ENCODE measurements around the gene PCDH12. TPM values are rescaled to one million over a fixed set of nuclear protein-coding genes. Genes with fewer than 3 reads are reported as not detected.

PCDH12 gene
- polyA plus RNA-seq, 1 donor (not counting 4 experiments of a cell fraction or from before 2014, with no cell fraction given) = 0.01 TPM

DNA sequence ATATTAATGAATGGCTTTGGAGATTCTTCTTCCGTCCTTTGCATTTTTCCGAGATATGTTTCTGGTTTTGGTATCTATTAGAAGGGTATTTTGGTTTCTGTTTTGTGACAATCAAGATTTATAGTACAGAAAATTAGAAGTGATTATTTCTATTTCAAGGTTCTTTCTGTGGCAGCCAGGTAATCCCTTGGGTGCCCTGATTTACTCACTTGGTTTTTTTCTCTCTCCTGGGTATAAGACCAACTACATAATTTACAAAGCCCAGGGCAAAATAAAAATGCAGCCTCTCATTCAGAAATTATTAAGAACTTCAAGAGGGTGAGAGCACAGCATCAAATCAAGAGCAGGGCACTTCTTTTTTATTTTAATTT lies 8.9 kb upstream of the PCDH12 start:
- DNase-seq (ENCODE audit: low read depth, low spot score) = no peak
- FAIRE-seq = no peak
- no peak overlapping the region for H3K4me3 ChIP-seq (ENCODE audit: control insufficient read depth in 2 of 3, extremely low read depth in 1 of 3, insufficient read depth in 2 of 3, low read depth in 1 of 3, low read length in 3 of 3)
- H3K27ac ChIP-seq (ENCODE audit: control insufficient read depth, insufficient read depth, low read length) = no peak overlapping the region
- TF ChIP-seq EZH2 (IDR thresholded peaks at IDR 0.05; ENCODE audit: low read length) = no peak
- TF ChIP-seq, protein P1, sequence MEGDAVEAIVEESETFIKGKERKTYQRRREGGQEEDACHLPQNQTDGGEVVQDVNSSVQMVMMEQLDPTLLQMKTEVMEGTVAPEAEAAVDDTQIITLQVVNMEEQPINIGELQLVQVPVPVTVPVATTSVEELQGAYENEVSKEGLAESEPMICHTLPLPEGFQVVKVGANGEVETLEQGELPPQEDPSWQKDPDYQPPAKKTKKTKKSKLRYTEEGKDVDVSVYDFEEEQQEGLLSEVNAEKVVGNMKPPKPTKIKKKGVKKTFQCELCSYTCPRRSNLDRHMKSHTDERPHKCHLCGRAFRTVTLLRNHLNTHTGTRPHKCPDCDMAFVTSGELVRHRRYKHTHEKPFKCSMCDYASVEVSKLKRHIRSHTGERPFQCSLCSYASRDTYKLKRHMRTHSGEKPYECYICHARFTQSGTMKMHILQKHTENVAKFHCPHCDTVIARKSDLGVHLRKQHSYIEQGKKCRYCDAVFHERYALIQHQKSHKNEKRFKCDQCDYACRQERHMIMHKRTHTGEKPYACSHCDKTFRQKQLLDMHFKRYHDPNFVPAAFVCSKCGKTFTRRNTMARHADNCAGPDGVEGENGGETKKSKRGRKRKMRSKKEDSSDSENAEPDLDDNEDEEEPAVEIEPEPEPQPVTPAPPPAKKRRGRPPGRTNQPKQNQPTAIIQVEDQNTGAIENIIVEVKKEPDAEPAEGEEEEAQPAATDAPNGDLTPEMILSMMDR (optimal IDR thresholded peaks at IDR 0.05 in 1 of 3, IDR thresholded peaks at IDR 0.05 in 1 of 3, conservative IDR thresholded peaks at IDR 0.05 in 1 of 3; ENCODE audit: extremely low read depth in 1 of 3, insufficient read depth in 2 of 3, low read length in 3 of 3) = no peak
- dilution Hi-C loops (cut with MboI; ENCODE audit: extremely low pct_ligation_motif_present, low sequenced_read_pairs) = no loop called here
- H3K9me1 ChIP-seq (ENCODE audit: control insufficient read depth, extremely low read depth, insufficient read depth, low read length) = no peaks in the 10 kb centered on the region
- no peak overlapping the region for H3K4me2 ChIP-seq (ENCODE audit: control insufficient read depth, extremely low read depth, insufficient read depth, low read depth, low read length)
- no peaks in the 10 kb centered on the region for H4K20me1 ChIP-seq (ENCODE audit: control insufficient read depth, extremely low read depth, insufficient read depth, low read length)
- no peak overlapping the region for H3K9ac ChIP-seq (ENCODE audit: control insufficient read depth, extremely low read depth, insufficient read depth, low read length)
- H3K79me2 ChIP-seq (ENCODE audit: control insufficient read depth, insufficient read depth, low read length) = peaks cover 20% of the 10 kb centered on the region
- H2AFZ ChIP-seq (ENCODE audit: control insufficient read depth, low read length) = no peak overlapping the region
- H3K4me1 ChIP-seq (ENCODE audit: control insufficient read depth, extremely low read depth, insufficient read depth, low read length) = peaks cover 16% of the 10 kb centered on the region
- peaks cover 3% of the 10 kb centered on the region in 2 experiments for H3K36me3 ChIP-seq (ENCODE audit: control insufficient read depth in 2 of 2, extremely low read depth in 1 of 2, insufficient read depth in 2 of 2, low read length in 2 of 2)
- no peaks in the 10 kb centered on the region for H3K27me3 ChIP-seq (ENCODE audit: control insufficient read depth, extremely low read depth, insufficient read depth, low read length)
- no peaks in the 10 kb centered on the region for H3K9me3 ChIP-seq (ENCODE audit: control insufficient read depth, low read depth, low read length)

DNA sequence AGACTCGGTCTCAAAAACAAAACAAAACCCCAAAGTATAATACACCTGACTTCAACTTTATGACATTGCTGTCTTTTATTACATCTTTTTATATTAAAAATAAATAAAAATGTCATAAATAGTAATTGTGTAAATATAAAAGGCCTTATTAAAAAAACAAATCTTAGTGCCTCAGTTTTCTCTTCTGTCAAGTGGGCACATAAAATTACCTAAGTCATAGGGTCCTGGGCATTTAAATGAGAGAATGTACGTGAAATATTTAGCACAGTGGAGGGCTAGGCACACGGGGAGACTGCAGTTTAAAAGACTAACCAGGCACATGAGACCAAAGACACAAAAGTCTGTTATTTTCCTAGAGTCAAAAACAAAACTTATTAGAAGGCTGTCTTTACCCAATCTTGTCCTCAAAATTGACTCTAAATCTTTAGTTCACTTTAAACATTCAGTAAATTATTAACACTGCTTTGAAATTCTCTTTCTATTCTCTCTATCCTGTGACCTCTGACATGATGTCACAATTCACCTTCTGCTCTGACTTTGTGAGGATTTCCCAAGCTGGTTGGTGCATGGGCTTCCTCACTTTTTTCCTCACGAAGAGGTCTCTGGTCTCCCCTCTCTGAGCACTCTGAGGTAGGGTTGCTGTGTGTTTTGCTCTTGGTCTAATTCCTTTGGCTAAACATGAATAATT lies 8.4 kb upstream of the PCDH12 start:
- DNase-seq (ENCODE audit: low read depth, low spot score) (no peak), FAIRE-seq (no peak)
- no peaks in the 10 kb centered on the region for H3K9me3 ChIP-seq (ENCODE audit: control insufficient read depth, low read depth, low read length)
- H3K27me3 ChIP-seq (ENCODE audit: control insufficient read depth, extremely low read depth, insufficient read depth, low read length) = no peaks in the 10 kb centered on the region
- no peak overlapping the region for H3K27ac ChIP-seq (ENCODE audit: control insufficient read depth, insufficient read depth, low read length)
- no peak overlapping the region for H3K9ac ChIP-seq (ENCODE audit: control insufficient read depth, extremely low read depth, insufficient read depth, low read length)
- H4K20me1 ChIP-seq (ENCODE audit: control insufficient read depth, extremely low read depth, insufficient read depth, low read length) = no peaks in the 10 kb centered on the region
- H3K79me2 ChIP-seq (ENCODE audit: control insufficient read depth, insufficient read depth, low read length) = peaks cover 20% of the 10 kb centered on the region
- dilution Hi-C loops (cut with MboI; ENCODE audit: extremely low pct_ligation_motif_present, low sequenced_read_pairs) = no loop called here
- no peaks in the 10 kb centered on the region for H3K9me1 ChIP-seq (ENCODE audit: control insufficient read depth, extremely low read depth, insufficient read depth, low read length)
- no peak overlapping the region for H3K4me3 ChIP-seq (ENCODE audit: control insufficient read depth in 2 of 3, extremely low read depth in 1 of 3, insufficient read depth in 2 of 3, low read depth in 1 of 3, low read length in 3 of 3)
- H3K4me2 ChIP-seq (ENCODE audit: control insufficient read depth, extremely low read depth, insufficient read depth, low read depth, low read length) = no peak overlapping the region
- peaks cover 16% of the 10 kb centered on the region for H3K4me1 ChIP-seq (ENCODE audit: control insufficient read depth, extremely low read depth, insufficient read depth, low read length)
- TF ChIP-seq, protein P1 (optimal IDR thresholded peaks at IDR 0.05 in 1 of 3, IDR thresholded peaks at IDR 0.05 in 1 of 3, conservative IDR thresholded peaks at IDR 0.05 in 1 of 3; ENCODE audit: extremely low read depth in 1 of 3, insufficient read depth in 2 of 3, low read length in 3 of 3) = no peak
- TF ChIP-seq EZH2 (IDR thresholded peaks at IDR 0.05; ENCODE audit: low read length) = no peak
- H3K36me3 ChIP-seq (ENCODE audit: control insufficient read depth in 2 of 2, extremely low read depth in 1 of 2, insufficient read depth in 2 of 2, low read length in 2 of 2) = peaks cover 2 to 3% of the 10 kb centered on the region in 2 experiments
- no peak overlapping the region for H2AFZ ChIP-seq (ENCODE audit: control insufficient read depth, low read length)

Data from keratinocyte (primary cell).